Heart left ventricle (tissue), 13 donors: ENCODE measurements around the gene NR2C2AP.

ENCODE experiments used
- POLR2A ChIP-seq, 2 donors: fragments of 450-650 bp; IDR thresholded peaks; one replicate each; pipeline ENCODE4 v1.6.1; 2017; ENCODE audit warnings: antibody characterized with exemption in 2 of 2, mild to moderate bottlenecking in 2 of 2, moderate library complexity in 2 of 2
- TF ChIP-seq, protein P1 (sequence below), 12 donors: fragments of 200-600 bp; sonication (generic) in 4 of 12; IDR thresholded peaks; one replicate each; pipeline versions ENCODE4 v1.5.0 to v1.8.0; 2018 to 2022; ENCODE audit warnings: antibody characterized with exemption in 12 of 12, mild to moderate bottlenecking in 5 of 12
- donor health status: ischemic (EF 13 %, LVEDD 7.1; RV severe dilation, severe dysfunction).
- donor health status: DM: no; HTN: yes; CAD: no.
- donor health status: DM: no; HTN: no; CAD: no.
- donor health status: ischemic (EF 25% LVEDD 6.9; RV normal size, moderate dysfunction).
- donor health status: ischemic (EF 25% LVEDD 5.7; RV mildly dilated, moderate dysfunction).
- donor health status: ischemic (EF 35%, LVEDD 5.7; RV mildly dilated, moderate dysfunction).
- donor health status: nonischemic (EF 11% LVEDD 7.7; RV severe dilation, severe dysfunction).
- donor health status: DM: yes; HTN: yes; CAD: no.
- donor health status: PGD.
- donor health status: ischemic (EF 29% LVEDD 5.4; RV normal size, mild dysfunction).
- donor health status: nonischemic (EF 23%, LVEDD 6.1; RV moderate dilation, normal function).

DNA sequence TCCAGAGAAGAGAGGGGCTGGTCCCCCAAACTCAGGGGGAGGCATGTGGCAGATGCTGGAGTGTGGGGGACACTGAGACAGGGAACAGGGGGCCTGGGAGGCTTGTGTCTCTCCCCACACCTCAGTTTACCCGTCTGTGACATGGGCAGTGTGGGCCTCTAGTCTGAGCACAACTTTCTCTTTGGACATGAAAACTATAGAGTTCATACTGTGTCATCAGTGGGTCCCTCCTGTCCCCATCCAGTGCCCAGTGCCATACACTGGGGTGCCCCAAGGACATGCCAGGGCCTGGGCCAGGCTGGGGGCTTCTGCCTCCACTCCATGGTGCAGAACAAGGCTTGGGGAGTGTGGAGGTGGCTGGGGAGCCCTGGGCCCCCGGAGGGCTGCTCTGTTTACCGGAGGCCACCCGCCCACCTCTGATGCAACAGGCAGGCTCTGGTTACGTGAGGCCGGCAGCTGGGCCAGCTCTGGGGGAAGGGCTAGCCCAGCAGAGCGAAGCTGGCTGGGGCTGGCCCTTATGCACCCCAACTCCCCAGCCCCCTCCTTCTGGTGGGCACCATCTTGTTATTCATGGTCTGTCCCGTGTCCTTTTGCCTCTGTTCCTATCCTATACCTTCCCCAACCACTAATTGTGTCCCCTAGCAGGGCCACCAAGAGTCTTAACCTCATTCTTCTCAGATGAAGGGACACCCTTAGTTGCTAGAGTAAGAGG is 31.2 kb downstream of the NR2C2AP start:
- TF ChIP-seq, protein P1, sequence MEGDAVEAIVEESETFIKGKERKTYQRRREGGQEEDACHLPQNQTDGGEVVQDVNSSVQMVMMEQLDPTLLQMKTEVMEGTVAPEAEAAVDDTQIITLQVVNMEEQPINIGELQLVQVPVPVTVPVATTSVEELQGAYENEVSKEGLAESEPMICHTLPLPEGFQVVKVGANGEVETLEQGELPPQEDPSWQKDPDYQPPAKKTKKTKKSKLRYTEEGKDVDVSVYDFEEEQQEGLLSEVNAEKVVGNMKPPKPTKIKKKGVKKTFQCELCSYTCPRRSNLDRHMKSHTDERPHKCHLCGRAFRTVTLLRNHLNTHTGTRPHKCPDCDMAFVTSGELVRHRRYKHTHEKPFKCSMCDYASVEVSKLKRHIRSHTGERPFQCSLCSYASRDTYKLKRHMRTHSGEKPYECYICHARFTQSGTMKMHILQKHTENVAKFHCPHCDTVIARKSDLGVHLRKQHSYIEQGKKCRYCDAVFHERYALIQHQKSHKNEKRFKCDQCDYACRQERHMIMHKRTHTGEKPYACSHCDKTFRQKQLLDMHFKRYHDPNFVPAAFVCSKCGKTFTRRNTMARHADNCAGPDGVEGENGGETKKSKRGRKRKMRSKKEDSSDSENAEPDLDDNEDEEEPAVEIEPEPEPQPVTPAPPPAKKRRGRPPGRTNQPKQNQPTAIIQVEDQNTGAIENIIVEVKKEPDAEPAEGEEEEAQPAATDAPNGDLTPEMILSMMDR (IDR thresholded peaks at IDR 0.05) = no peak
- no peak for TF ChIP-seq POLR2A (IDR thresholded peaks at IDR 0.05)
